ENCODE measurements around the gene DDX19B.
"Not testable (repeated sequence)": the region's sequence is repeated elsewhere in the genome, so short reads cannot be mapped to it uniquely, and the experiment has no call there.

The DDX19B gene

DNA sequence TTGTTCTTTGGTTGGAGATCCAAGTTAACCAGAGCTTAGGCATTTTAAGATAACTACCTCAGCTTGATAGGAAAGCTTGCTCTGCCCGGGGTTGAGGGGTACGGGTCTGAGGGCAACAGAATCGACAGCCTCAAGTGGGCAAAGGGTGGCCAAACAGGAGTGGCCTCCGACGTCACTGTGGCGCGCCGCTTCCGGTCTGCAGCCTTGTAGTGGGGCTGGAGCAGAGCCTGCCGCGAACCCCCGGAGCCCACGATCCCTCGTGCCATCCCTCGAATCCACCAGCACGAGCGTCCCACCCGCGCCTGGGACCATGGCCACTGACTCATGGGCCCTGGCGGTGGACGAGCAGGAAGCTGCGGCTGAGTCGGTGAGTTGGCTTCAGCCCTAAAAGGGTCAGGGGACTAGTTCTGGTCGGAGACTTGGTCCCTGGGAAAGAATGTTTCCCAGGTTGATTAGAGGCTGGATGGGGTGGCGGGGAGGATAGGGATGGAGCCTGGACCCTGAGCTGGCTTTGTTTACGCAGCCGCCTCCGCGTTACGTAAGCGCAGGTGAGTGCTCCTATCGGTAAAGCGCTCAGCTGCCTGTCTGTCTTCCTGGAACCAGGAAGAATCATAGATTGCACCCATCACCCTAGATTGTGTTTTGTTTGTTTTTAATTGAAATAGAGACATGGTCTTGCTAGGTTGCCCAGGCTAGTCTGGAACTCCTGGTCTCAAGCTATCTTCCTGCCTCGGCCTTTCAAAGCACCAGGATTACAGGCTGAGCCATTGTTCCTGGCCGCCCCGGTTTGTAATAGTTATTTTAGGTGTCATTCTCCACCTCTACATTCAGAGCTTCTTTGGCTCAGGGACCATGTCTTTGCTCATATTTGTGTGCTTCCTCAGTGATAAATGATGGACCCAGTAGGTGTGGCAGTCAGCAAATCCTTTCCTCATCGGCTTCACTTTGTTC is at the start of gene DDX19B:
Gene DDX19B, plus strand, starts transcription at position 199 of the 951 bp plus-strand sequence. Its CDS starts 112 bp downstream, at position 311.
- H3K4me3 ChIP-seq (ENCODE audit: low read depth, low read length): peak within 1 kb of the TSS; percentile 96
- peak; percentile 84 for TF ChIP-seq MYC (IDR thresholded peaks at IDR 0.05; ENCODE audit: low read depth, low read length)
- no peak for TF ChIP-seq CTCF (IDR thresholded peaks at IDR 0.05; ENCODE audit: low read depth, low read length)
- TF ChIP-seq MAX (IDR thresholded peaks at IDR 0.05; ENCODE audit: low read depth, low read length): peak; percentile 68; the same call in 1 of the 2 replicates
- TF ChIP-seq POLR2A (IDR thresholded peaks at IDR 0.05; ENCODE audit: extremely low read depth, insufficient read length): peak; percentile 92
- peak; percentile 85 for DNase-seq (ENCODE audit: low read depth)

- DNase-seq (ENCODE audit: low read depth): not testable (repeated sequence)
- H3K4me3 ChIP-seq (ENCODE audit: low read depth, low read length): peak overlapping the region; percentile 76
These were observed 49.3 kb upstream of the DDX19B start for GRCh38 chr16:70249697-70250096.

- no peak for TF ChIP-seq CTCF (IDR thresholded peaks at IDR 0.05; ENCODE audit: low read depth, low read length)
- peak; percentile 41; the same call in 1 of the 2 replicates for TF ChIP-seq MYC (IDR thresholded peaks at IDR 0.05; ENCODE audit: low read depth, low read length)
- TF ChIP-seq MAX (IDR thresholded peaks at IDR 0.05; ENCODE audit: low read depth, low read length): no peak
- no peak for TF ChIP-seq POLR2A (IDR thresholded peaks at IDR 0.05; ENCODE audit: extremely low read depth, insufficient read length)
- H3K4me3 ChIP-seq (ENCODE audit: low read depth, low read length): peak overlapping the region; percentile 88
- DNase-seq (ENCODE audit: low read depth): peak; percentile 79
These were observed 48.0 kb upstream of the DDX19B start for GRCh38 chr16:70250748-70251628.

GRCh38 chr16:70251629-70252354 is 47.2 kb upstream of the DDX19B start, which contains the start of gene EXOSC6:
Gene EXOSC6 (minus strand): TSS chr16:70251940. CDS start chr16:70251900, 40 bp downstream.
- TF ChIP-seq MYC (IDR thresholded peaks at IDR 0.05; ENCODE audit: low read depth, low read length) (peak; percentile 75), POLR2A (IDR thresholded peaks at IDR 0.05; ENCODE audit: extremely low read depth, insufficient read length) (peak; percentile 88), CTCF (IDR thresholded peaks at IDR 0.05; ENCODE audit: low read depth, low read length) (peak; percentile 92), MAX (IDR thresholded peaks at IDR 0.05; ENCODE audit: low read depth, low read length) (peak; percentile 63)
- peak within 1 kb of the TSS; percentile 88 for H3K4me3 ChIP-seq (ENCODE audit: low read depth, low read length)
- peak; percentile 98 for DNase-seq (ENCODE audit: low read depth)

DNA sequence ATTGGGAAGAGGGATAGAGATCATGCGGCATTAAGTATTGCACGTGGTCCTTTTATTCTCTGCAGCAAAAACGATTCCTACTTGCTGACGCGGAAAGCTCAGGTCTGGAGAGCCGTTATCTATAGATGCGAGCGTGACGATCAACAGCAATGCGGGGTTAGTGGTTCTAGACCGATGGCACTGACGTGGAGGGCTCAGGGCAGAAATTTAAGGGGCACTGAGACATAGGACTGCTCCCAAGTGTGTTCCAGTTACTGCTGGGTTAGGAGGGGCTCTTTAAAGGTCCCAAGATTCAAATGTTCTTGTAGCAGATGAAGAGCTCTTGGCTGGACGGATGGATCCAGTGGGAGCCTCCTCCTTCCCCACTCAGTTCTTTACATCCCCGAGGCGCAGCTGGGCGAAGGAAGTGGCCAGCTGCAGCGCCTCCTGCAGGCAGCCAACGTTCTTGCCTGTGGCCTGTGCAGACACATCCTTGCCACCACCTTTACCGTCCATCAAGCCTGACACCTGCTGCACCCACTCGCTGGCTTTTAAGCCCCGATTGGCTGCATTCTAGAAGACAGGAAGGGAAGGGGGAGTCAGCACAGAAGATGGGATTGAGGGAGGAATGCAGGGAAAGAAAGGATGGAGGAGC is 46.5 kb upstream of the DDX19B start:
- TF ChIP-seq CTCF (IDR thresholded peaks at IDR 0.05; ENCODE audit: low read depth, low read length): peak; percentile 50
- TF ChIP-seq MAX (IDR thresholded peaks at IDR 0.05; ENCODE audit: low read depth, low read length): no peak
- peak; percentile 56 for DNase-seq (ENCODE audit: low read depth)
- peak overlapping the region; percentile 36 for H3K4me3 ChIP-seq (ENCODE audit: low read depth, low read length)
